Sigmoid colon (tissue), 4 donors: ENCODE data around the gene BCL3.

ENCODE experiments used
- CTCF ChIP-seq, 4 experiments: fragments of 450-650 bp in 3 of 4; fragments of 200-600 bp in 1 of 4; IDR thresholded peaks; one replicate each; pipeline ENCODE4 v1.5.1; 2016 to 2019; ENCODE audit warnings: antibody characterized with exemption in 4 of 4, mild to moderate bottlenecking in 3 of 4, moderate library complexity in 2 of 4
- POLR2AphosphoS5 ChIP-seq, 4 donors: sonication (generic); formaldehyde crosslinking; IDR thresholded peaks; one replicate each; pipeline ENCODE4 v1.6.1; 2017; ENCODE audit warnings: antibody characterized with exemption in 4 of 4

GRCh38 chr19:44779150-44779549 lies 30.6 kb downstream of the BCL3 start:
- TF ChIP-seq CTCF (IDR thresholded peaks at IDR 0.05) (no peak), POLR2AphosphoS5 (IDR thresholded peaks at IDR 0.05) (no peak)
